H1 (cell line): Measurements from ENCODE around the gene CFAP58. TPM values are rescaled to one million over a fixed set of nuclear protein-coding genes. Genes with fewer than 3 reads are reported as not detected.

Experiments used
- TAF7 ChIP-seq: optimal IDR thresholded peaks from 2 replicates; pipeline ENCODE3; 2011; ENCODE audit warnings: low read depth, mild to moderate bottlenecking, inconsistent platforms, low read length, moderate library complexity, borderline replicate concordance
- polyA plus RNA-seq, 7 experiments: library from polyadenylated mRNA; depleted of rRNA in 3 of 7; stranded (reverse) in 5 of 7; unstranded in 2 of 7; fragments of >200 nt in 5 of 7; fragments of 200-250 nt in 2 of 7; gene quantifications; 1 replicate in 5 of 7; 2 replicates in 1 of 7; 4 replicates in 1 of 7; pipeline versions ENCODE4 v1.2.1 to v1.2.3, GENCODE V29; 2011 to 2013; ENCODE audit warnings: missing spikeins in 2 of 7, mixed read lengths in 2 of 7
- total RNA-seq: library from RNA; stranded (reverse); fragmentation: NEBNext Ultra II Directional; extraction: Animal tissue kit (Norgen Biotek cat#: 25700); gene quantifications from 2 replicates; pipeline ENCODE4 v1.2.1, GENCODE V29; 2021

Gene CFAP58
- total and polyA plus RNA-seq, 2 of the 8 experiments (the other 6 are each of a cell fraction or from before 2014, with no cell fraction given) = 0.32 to 0.71 TPM

- TF ChIP-seq TAF7 = no peak
Measured at GRCh38 chr10:104416851-104417250, 63.2 kb downstream of the CFAP58 start (continued).
